A549 (cell line): ENCODE results near the gene UNC93A. TPM values are rescaled to one million over a fixed set of nuclear protein-coding genes. Genes with fewer than 3 reads are reported as not detected.
"Not testable (repeated sequence)": the region's sequence is repeated elsewhere in the genome, so short reads cannot be mapped to it uniquely, and the experiment has no call there.

ENCODE experiments used
- ATAC-seq, 2 experiments: fragments of 200-7000 bp in 1 of 2; fragments of >200 bp in 1 of 2; cut with Nextera tagmentation in 1 of 2; cut with Tn5 transposase in 1 of 2; 3 replicates each; pipeline versions ENCODE4 v1.8.0 to v1.9.1; 2018 to 2020; ENCODE audit warnings: mild to moderate bottlenecking in 1 of 2, moderate library complexity in 1 of 2
- CTCF ChIA-PET: fragments of 300-600 bp; sonication (Branson Sonifier 250); formaldehyde crosslinking; extraction: SDS; loops from one replicate; lab custom pipeline; 2021; ENCODE audit warnings: antibody characterized with exemption, inconsistent platforms; lab: Yijun Ruan, JAX
- POLR2A ChIA-PET: fragments of 350-600 bp; formaldehyde crosslinking; extraction: SDS; loops from one replicate; lab custom pipeline; 2021; ENCODE audit warnings: antibody characterized with exemption, inconsistent platforms; lab: Yijun Ruan, JAX
- DNase-seq, 2 experiments: peaks; one replicate each; pipeline versions ENCODE4 v3.0.0 to v3.0.0-alpha.2; 2011 to 2016; ENCODE audit warnings: low read depth in 1 of 2, low spot score in 1 of 2
- FAIRE-seq: peaks from 2 replicates; lab custom pipeline; 2011; peaks lifted over from hg19 to GRCh38; lab: Jason Lieb, UNC
- H3K27ac ChIP-seq, 2 experiments: fragments of >200 bp; sonication (Bioruptor Twin); formaldehyde crosslinking; 3 replicates each; pipeline ENCODE4 v1.5.1; 2016 to 2017
- H3K4me1 ChIP-seq: fragments of >200 bp; sonication (Bioruptor Twin); formaldehyde crosslinking; 3 replicates; pipeline ENCODE4 v1.6.1; 2016
- H3K4me2 ChIP-seq: fragments of >200 bp; sonication (Bioruptor Twin); formaldehyde crosslinking; 3 replicates; pipeline ENCODE4 v1.6.1; 2016
- H3K4me3 ChIP-seq: fragments of >200 bp; sonication (Bioruptor Twin); formaldehyde crosslinking; 3 replicates; pipeline ENCODE4 v1.5.1; 2016
- H3K9me3 ChIP-seq: fragments of >200 bp; sonication (Bioruptor Twin); formaldehyde crosslinking; 3 replicates; pipeline ENCODE4 v1.6.1; 2016
- CBX8 ChIP-seq: fragments of 200-600 bp; sonication (generic); IDR thresholded peaks from 2 replicates; pipeline ENCODE4 v1.6.1; 2016
- EHF ChIP-seq: fragments of 250-450 bp; sonication (Bioruptor Pico); IDR thresholded peaks from 2 replicates; pipeline ENCODE4 v1.5.0; 2020; ENCODE audit warnings: mild to moderate bottlenecking
- GATA3 ChIP-seq: IDR thresholded peaks from 2 replicates; pipeline ENCODE4 v1.6.1; 2012; ENCODE audit warnings: borderline replicate concordance
- HDAC2 ChIP-seq: fragments of 200-600 bp; sonication (generic); IDR thresholded peaks from 2 replicates; pipeline ENCODE4 v1.6.1; 2016
- HOXA7 ChIP-seq: fragments of 250-450 bp; sonication (Bioruptor Pico); IDR thresholded peaks from 2 replicates; pipeline ENCODE4 v1.5.0; 2020; ENCODE audit warnings: mild to moderate bottlenecking, moderate library complexity
- KDM5A ChIP-seq: fragments of 200-600 bp; sonication (generic); IDR thresholded peaks from 2 replicates; pipeline ENCODE4 v1.6.1; 2016; ENCODE audit warnings: antibody characterized with exemption, mild to moderate bottlenecking
- MAZ ChIP-seq: fragments of 150-350 bp; IDR thresholded peaks from 2 replicates; pipeline ENCODE4 v1.6.1; 2014; ENCODE audit warnings: antibody characterized with exemption, low read depth, low read length, borderline replicate concordance
- MYC ChIP-seq: IDR thresholded peaks from 2 replicates; pipeline ENCODE4 v1.6.1; 2012; ENCODE audit warnings: mild to moderate bottlenecking, inconsistent platforms, low read length, improper control_type of control experiment, borderline replicate concordance
- NPAS2 ChIP-seq: fragments of 250-450 bp; sonication (Bioruptor Pico); IDR thresholded peaks from 2 replicates; pipeline ENCODE4 v1.8.0; 2022; ENCODE audit warnings: mild to moderate bottlenecking, moderate library complexity, borderline replicate concordance
- NR3C1 ChIP-seq: fragments of >200 bp; sonication (Bioruptor Twin); formaldehyde crosslinking; IDR thresholded peaks from 3 replicates; pipeline ENCODE4 v1.6.1; 2017
- POLR2A ChIP-seq: IDR thresholded peaks from 2 replicates; pipeline ENCODE4 v1.6.1; 2012; ENCODE audit warnings: mild to moderate bottlenecking, low read length
- REST ChIP-seq: fragments of 200-600 bp; sonication (generic); IDR thresholded peaks from 2 replicates; pipeline ENCODE4 v1.6.1; 2016; ENCODE audit warnings: antibody characterized with exemption, mild to moderate bottlenecking, moderate library complexity
- RFX5 ChIP-seq: fragments of 450-650 bp; IDR thresholded peaks from 2 replicates; pipeline ENCODE4 v1.7.1; 2014; ENCODE audit warnings: antibody characterized with exemption, mild to moderate bottlenecking, moderate library complexity
- RNF2 ChIP-seq: fragments of 200-600 bp; sonication (generic); IDR thresholded peaks from 2 replicates; pipeline ENCODE4 v1.6.1; 2016; ENCODE audit warnings: low read depth, mild to moderate bottlenecking, antibody characterized with exemption, moderate library complexity, borderline replicate concordance
- SREBF2 ChIP-seq: fragments of 450-650 bp; IDR thresholded peaks from 2 replicates; pipeline ENCODE4 v1.6.1; 2014; ENCODE audit warnings: mild to moderate bottlenecking, moderate library complexity
- TFCP2L1 ChIP-seq: fragments of 250-450 bp; sonication (Bioruptor Pico); IDR thresholded peaks from 2 replicates; pipeline ENCODE4 v1.5.0; 2021; ENCODE audit warnings: mild to moderate bottlenecking
- TP53 ChIP-seq: fragments of 250-450 bp; sonication (Bioruptor Pico); IDR thresholded peaks from 2 replicates; pipeline ENCODE4 v1.5.0; 2021; ENCODE audit warnings: mild to moderate bottlenecking, moderate library complexity
- ZFP36 ChIP-seq: fragments of 450-650 bp; IDR thresholded peaks from 2 replicates; pipeline ENCODE4 v1.6.1; 2014; ENCODE audit warnings: borderline replicate concordance; ENCODE audit not compliant: partially characterized antibody
- ZSCAN20 ChIP-seq: fragments of 250-450 bp; sonication (Bioruptor Pico); IDR thresholded peaks from 2 replicates; pipeline ENCODE4 v1.8.0; 2022; ENCODE audit warnings: mild to moderate bottlenecking, moderate library complexity
- WGBS: methylation state at CpG from one replicate; pipeline ENCODE4 v1.1.6; 2017; ENCODE audit errors: missing lambda C conversion rate; 5-methylcytosine and 5-hydroxymethylcytosine counted together
- polyA plus RNA-seq, 4 experiments: library from polyadenylated mRNA; depleted of rRNA in 3 of 4; stranded (reverse); fragments of >200 nt; fragmentation: RNase III in 1 of 4; extraction: RNeasy Plus Mini Kit Qiagen cat#74134 plus additional on column Dnase treatment in 1 of 4; gene quantifications; 2 replicates in 3 of 4; 3 replicates in 1 of 4; pipeline ENCODE4 v1.2.3, GENCODE V29; 2011 to 2017

The UNC93A gene
- polyA plus RNA-seq, 2 of the 4 experiments (the other 2 are of a cell fraction) = not detected

- 59% methylated on average over 3 of the region's 3 CpGs for WGBS
- no peak for ATAC-seq
- Histone ChIP-seq H3K4me2 (no peak overlapping the region), H3K4me1 (no peaks in the 10 kb centered on the region), H3K9me3 (no peaks in the 10 kb centered on the region), H3K27ac (no peak overlapping the region), H3K4me3 (no peak overlapping the region)
- TF ChIP-seq ZFP36 = no peak
- TF ChIP-seq SREBF2 = no peak
- no peak for TF ChIP-seq HDAC2
- TF ChIP-seq MAZ = no peak
- no peak for TF ChIP-seq GATA3
- TF ChIP-seq TP53 = no peak
- TF ChIP-seq TFCP2L1 (CRISPR knock-in tag) = no peak
- no peak for TF ChIP-seq POLR2A
- TF ChIP-seq NPAS2 (CRISPR knock-in tag) = no peak
- no peak for TF ChIP-seq NR3C1
- no peak for TF ChIP-seq KDM5A
- no peak for TF ChIP-seq RFX5
- POLR2A ChIA-PET = no interaction called here
- no peak for FAIRE-seq
- DNase-seq = no peak
- CTCF ChIA-PET = no interaction called here
These were observed 11.2 kb upstream of the UNC93A start for GRCh38 chr6:167279766-167280446.

DNA sequence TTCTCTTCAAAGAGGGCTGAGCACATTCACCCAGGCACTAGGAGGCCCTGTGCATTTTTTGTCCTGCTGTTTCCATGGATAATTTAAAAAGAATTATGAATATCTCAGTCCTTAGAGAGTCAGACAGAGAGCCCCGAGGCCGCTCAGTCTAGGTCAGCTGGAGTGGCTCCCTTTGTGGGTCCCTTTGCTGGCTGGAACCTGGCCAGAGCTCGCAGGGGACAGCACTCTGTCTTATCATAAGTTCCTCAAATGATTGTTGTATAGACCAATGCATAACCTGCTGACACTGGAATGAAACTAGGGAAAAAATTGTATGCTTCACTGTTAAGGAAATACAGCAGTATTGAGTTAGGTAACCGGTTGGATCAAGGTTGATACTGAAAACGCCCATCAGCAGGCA, 10.6 kb upstream of the UNC93A start:
- H3K9me3 ChIP-seq, H3K4me2 ChIP-seq, DNase-seq, ATAC-seq, H3K4me3 ChIP-seq, POLR2A ChIA-PET, CTCF ChIA-PET, H3K4me1 ChIP-seq, H3K27ac ChIP-seq, FAIRE-seq: not testable (repeated sequence)
- 41% methylated on average over 5 of the region's 5 CpGs for WGBS

DNA sequence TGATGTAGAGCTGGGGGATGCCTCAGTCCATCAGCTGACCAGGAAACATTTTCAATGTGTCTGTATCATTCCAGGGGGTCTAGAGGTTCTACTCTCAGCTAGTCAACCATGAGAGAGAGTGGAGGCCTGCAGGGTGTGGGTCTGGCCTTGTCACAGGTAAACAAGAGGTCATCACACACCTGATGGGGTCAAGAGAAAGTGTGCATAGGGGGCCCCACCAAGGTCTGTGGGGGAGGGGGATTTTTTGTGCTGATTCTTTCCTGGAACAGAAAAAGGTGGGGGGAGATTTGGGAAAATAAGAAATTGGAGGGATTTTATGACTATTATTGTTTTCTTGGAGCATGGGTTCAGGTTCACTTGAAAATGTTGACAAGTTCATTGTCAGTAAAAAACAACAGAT, 8.9 kb upstream of the UNC93A start:
- no peak for TF ChIP-seq EHF
- no peak for TF ChIP-seq ZSCAN20 (CRISPR knock-in tag)
- TF ChIP-seq, all 56 proteins: peak for 0
- Histone ChIP-seq H3K9me3 (no peaks in the 10 kb centered on the region), H3K4me1 (no peaks in the 10 kb centered on the region), H3K4me3 (no peak overlapping the region), H3K4me2 (no peak overlapping the region), H3K27ac (no peak overlapping the region)
- FAIRE-seq (no peak), ATAC-seq (no peak), DNase-seq (no peak)
- ChIA-PET POLR2A (no interaction called here), CTCF (no interaction called here)

DNA sequence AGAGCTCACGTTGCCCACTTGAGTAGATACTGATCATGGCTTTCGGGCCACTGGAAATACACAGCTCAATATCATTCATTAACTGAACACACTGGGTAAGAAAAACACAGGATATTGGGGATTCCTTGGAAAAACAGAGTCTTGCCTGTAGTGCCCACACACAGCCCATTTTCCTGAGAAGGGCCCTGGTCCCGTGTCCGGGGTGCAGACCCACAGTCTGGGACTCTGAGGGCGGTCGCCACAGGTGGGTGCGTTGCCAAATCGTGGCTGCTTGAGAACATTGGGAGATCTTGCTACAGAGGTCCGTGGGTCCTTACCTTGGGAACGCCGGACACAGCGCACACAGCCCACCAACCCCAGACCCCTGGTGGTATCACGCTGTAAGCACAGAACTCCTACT, 6.5 kb upstream of the UNC93A start:
- FAIRE-seq, CTCF ChIA-PET: not testable (repeated sequence)
- ATAC-seq = peak in 1 of 2 experiments; percentile 46; a peak in 1 of 6 replicates

GRCh38 chr6:167285077-167285770, 5.9 kb upstream of the UNC93A start:
- CTCF ChIA-PET = interaction anchor here (0.7 to 1.5 kb wide), 2 partner anchors 15 to 101 kb away, joined by 3 read pairs; no protein-coding TSS in a partner anchor
- Histone ChIP-seq H3K9me3 (no peaks in the 10 kb centered on the region), H3K27ac (no peak overlapping the region), H3K4me2 (no peak overlapping the region), H3K4me3 (no peak overlapping the region), H3K4me1 (no peaks in the 10 kb centered on the region)
- POLR2A ChIA-PET = no interaction called here
- ATAC-seq = no peak
- TF ChIP-seq REST (no peak), MYC (no peak), RNF2 (no peak), CBX8 (no peak), HOXA7 (CRISPR knock-in tag) (no peak), ZSCAN20 (CRISPR knock-in tag) (no peak)
- no peak for DNase-seq
- WGBS = 57% methylated on average over 14 of the region's 15 CpGs
- FAIRE-seq = no peak

More for the DNA sequence above, 6.5 kb upstream of the UNC93A start:
- WGBS = 50% methylated on average over 2 of the region's 13 CpGs
- H3K9me3 ChIP-seq, H3K4me3 ChIP-seq, H3K27ac ChIP-seq, H3K4me1 ChIP-seq, DNase-seq, H3K4me2 ChIP-seq, POLR2A ChIA-PET: not testable (repeated sequence)
